Breast epithelium (tissue), 4 donors: ENCODE measurements around the gene GPR17. TPM values are rescaled to one million over a fixed set of nuclear protein-coding genes. Genes with fewer than 3 reads are reported as not detected.

Source experiments
- DNase-seq, 2 donors: peaks; one replicate each; pipeline ENCODE4 v3.0.0-alpha.2; 2019; ENCODE audit warnings: low spot score in 2 of 2
- H3K27ac ChIP-seq, 2 donors: fragments of 200-600 bp; sonication (generic) in 1 of 2; one replicate each; pipeline ENCODE4 v1.5.1; 2016 to 2019; ENCODE audit warnings: mild to moderate bottlenecking in 1 of 2
- H3K27me3 ChIP-seq, 2 donors: fragments of 200-600 bp; sonication (generic) in 1 of 2; one replicate each; pipeline versions ENCODE4 v1.5.1 to v1.6.0; 2017 to 2019; ENCODE audit warnings: control low read depth in 1 of 2, mild to moderate bottlenecking in 1 of 2
- H3K36me3 ChIP-seq: fragments of 200-600 bp; one replicate; pipeline ENCODE4 v1.5.1; 2019
- H3K4me1 ChIP-seq, 2 donors: fragments of 200-600 bp; sonication (generic); one replicate each; pipeline ENCODE4 v1.5.1; 2016 to 2019; ENCODE audit warnings: control low read depth in 1 of 2
- H3K4me3 ChIP-seq, 3 donors: fragments of 200-600 bp; sonication (generic); 1 replicate in 2 of 3; 2 replicates in 1 of 3; pipeline ENCODE4 v1.5.1; 2016 to 2019; ENCODE audit warnings: mild to moderate bottlenecking in 3 of 3, moderate library complexity in 2 of 3
- H3K9me3 ChIP-seq, 2 donors: fragments of 200-600 bp; sonication (generic) in 1 of 2; one replicate each; pipeline ENCODE4 v1.5.1; 2016 to 2019; ENCODE audit warnings: control low read depth in 1 of 2
- CTCF ChIP-seq, 3 donors: fragments of 450-650 bp; IDR thresholded peaks; one replicate each; pipeline ENCODE4 v1.5.1; 2016 to 2017; ENCODE audit warnings: antibody characterized with exemption in 3 of 3, mild to moderate bottlenecking in 3 of 3, moderate library complexity in 3 of 3
- POLR2A ChIP-seq: fragments of 450-650 bp; IDR thresholded peaks from one replicate; pipeline ENCODE4 v1.6.1; 2016; ENCODE audit warnings: antibody characterized with exemption, mild to moderate bottlenecking, moderate library complexity
- POLR2AphosphoS5 ChIP-seq, 3 donors: sonication (generic); formaldehyde crosslinking; IDR thresholded peaks; one replicate each; pipeline ENCODE4 v1.6.1; 2017; ENCODE audit warnings: antibody characterized with exemption in 3 of 3
- intact Hi-C: fragments of 100-400 bp; cut with DNase I; formaldehyde crosslinking; loops from one replicate; pipeline ENCODE4 v1.15.1; 2023; ENCODE audit warnings: low total_unique reads
- total RNA-seq, 3 donors: library from RNA; depleted of rRNA; stranded (reverse); fragments of >200 nt; gene quantifications; one replicate each; pipeline ENCODE4 v1.1.0, GENCODE V29; 2016

The GPR17 gene
- total RNA-seq, 3 donors from 2014 or later, result not detected

- Histone ChIP-seq H3K36me3 (no peaks in the 10 kb centered on the region), H3K9me3 (no peaks in the 10 kb centered on the region)
These were observed 18.8 kb upstream of the GPR17 start for GRCh38 chr2:127626917-127627739.

GRCh38 chr2:127627740-127628571, 18.0 kb upstream of the GPR17 start:
- Histone ChIP-seq H3K27me3 (no peaks in the 10 kb centered on the region), H3K4me3 (no peak overlapping the region), H3K4me1 (no peaks in the 10 kb centered on the region), H3K36me3 (no peaks in the 10 kb centered on the region), H3K9me3 (no peaks in the 10 kb centered on the region), H3K27ac (no peak overlapping the region)
- intact Hi-C loops, result loop anchor here (5.0 kb wide), 1 partner anchor 336 kb away; the partner anchor contains the start of gene ERCC3
- no peak for TF ChIP-seq POLR2A
- TF ChIP-seq CTCF (IDR thresholded peaks at IDR 0.05), result no peak
- no peak for TF ChIP-seq POLR2AphosphoS5 (IDR thresholded peaks at IDR 0.05)
- DNase-seq, result no peak

More at GRCh38 chr2:127626917-127627739, 18.8 kb upstream of the GPR17 start:
- Histone ChIP-seq H3K4me1 (no peaks in the 10 kb centered on the region), H3K27me3 (no peaks in the 10 kb centered on the region), H3K27ac (no peak overlapping the region), H3K4me3 (no peak overlapping the region)
- DNase-seq, result no peak
- TF ChIP-seq POLR2A (no peak), POLR2AphosphoS5 (IDR thresholded peaks at IDR 0.05) (no peak), CTCF (IDR thresholded peaks at IDR 0.05) (no peak)
- intact Hi-C loops, result loop anchor here (5.0 kb wide), 1 partner anchor 335 kb away; the partner anchor contains the start of gene ERCC3

GRCh38 chr2:127628767-127629614, 17.0 kb upstream of the GPR17 start:
- no peaks in the 10 kb centered on the region for H3K9me3 ChIP-seq
- H3K4me1 ChIP-seq, result peaks cover 0 to 4% of the 10 kb centered on the region in 2 donors
- intact Hi-C loops, result loop anchor here (5.0 kb wide), 1 partner anchor 337 kb away; the partner anchor contains the start of gene ERCC3
- H3K4me3 ChIP-seq, result no peak overlapping the region
- no peaks in the 10 kb centered on the region for H3K27me3 ChIP-seq
- no peaks in the 10 kb centered on the region for H3K36me3 ChIP-seq
- H3K27ac ChIP-seq, result no peak overlapping the region
- DNase-seq, result no peak
- TF ChIP-seq CTCF (IDR thresholded peaks at IDR 0.05) (no peak), POLR2AphosphoS5 (IDR thresholded peaks at IDR 0.05) (no peak), POLR2A (no peak)

- no peaks in the 10 kb centered on the region for H3K27me3 ChIP-seq
- H3K4me1 ChIP-seq, result peaks cover 0 to 7% of the 10 kb centered on the region in 2 donors
- H3K9me3 ChIP-seq, result no peaks in the 10 kb centered on the region
- H3K27ac ChIP-seq, result no peak overlapping the region
- no peak for TF ChIP-seq CTCF (IDR thresholded peaks at IDR 0.05)
- TF ChIP-seq POLR2AphosphoS5 (IDR thresholded peaks at IDR 0.05), result no peak
- no peak for TF ChIP-seq POLR2A
- DNase-seq, result no peak
- H3K4me3 ChIP-seq, result no peak overlapping the region
- no peaks in the 10 kb centered on the region for H3K36me3 ChIP-seq
- intact Hi-C loops, result loop anchor here (5.0 kb wide), 1 partner anchor 337 kb away; the partner anchor contains the start of gene ERCC3
These were observed 16.3 kb upstream of the GPR17 start for GRCh38 chr2:127629637-127630036.
